ENCODE data around the gene ARL2BP. TPM values are rescaled to one million over a fixed set of nuclear protein-coding genes. Genes with fewer than 3 reads are reported as not detected.

ARL2BP gene
- total RNA-seq, 1 donor from 2014 or later = 49.4 TPM

DNA sequence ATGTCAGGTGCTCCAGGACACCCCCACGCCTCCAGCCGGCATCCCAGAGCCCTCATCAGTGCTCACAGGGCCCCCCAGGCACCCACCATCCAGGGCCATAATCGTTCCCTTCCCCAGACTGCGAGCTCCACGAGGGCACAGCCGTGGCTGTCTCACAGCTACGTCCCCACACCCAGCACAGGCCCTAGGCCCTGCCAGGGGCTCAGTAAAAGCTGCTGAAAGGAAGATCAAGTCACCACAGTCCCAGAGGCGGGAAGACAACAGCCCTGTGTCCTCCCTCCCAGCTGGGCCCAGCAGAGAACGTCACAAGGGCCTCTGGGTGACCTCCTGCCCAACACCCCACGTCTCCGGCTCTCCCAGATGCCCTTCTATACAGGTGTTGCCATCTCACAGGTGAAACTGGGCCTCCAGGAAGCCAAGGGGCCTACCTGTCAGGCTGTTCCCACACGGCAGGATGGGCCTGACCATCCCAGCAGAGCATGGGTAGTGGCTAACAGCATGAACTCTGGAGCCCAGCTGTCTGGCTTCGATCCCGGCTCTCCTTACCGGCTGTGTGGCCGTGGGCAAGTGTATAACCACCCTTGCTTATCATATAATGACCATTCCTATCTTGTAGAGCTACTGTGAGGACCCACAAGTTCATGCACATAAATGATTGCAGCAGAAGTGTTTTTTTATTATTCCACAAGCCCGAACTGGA, 17.9 kb downstream of the ARL2BP start:
- Mint-ChIP-seq H3K4me1 (ENCODE audit: unreplicated experiment) (peaks cover 15% of the 10 kb centered on the region), H3K4me3 (no peak overlapping the region)
- DNase-seq (ENCODE audit: extremely low spot score, unreplicated experiment) = no peak

DNA sequence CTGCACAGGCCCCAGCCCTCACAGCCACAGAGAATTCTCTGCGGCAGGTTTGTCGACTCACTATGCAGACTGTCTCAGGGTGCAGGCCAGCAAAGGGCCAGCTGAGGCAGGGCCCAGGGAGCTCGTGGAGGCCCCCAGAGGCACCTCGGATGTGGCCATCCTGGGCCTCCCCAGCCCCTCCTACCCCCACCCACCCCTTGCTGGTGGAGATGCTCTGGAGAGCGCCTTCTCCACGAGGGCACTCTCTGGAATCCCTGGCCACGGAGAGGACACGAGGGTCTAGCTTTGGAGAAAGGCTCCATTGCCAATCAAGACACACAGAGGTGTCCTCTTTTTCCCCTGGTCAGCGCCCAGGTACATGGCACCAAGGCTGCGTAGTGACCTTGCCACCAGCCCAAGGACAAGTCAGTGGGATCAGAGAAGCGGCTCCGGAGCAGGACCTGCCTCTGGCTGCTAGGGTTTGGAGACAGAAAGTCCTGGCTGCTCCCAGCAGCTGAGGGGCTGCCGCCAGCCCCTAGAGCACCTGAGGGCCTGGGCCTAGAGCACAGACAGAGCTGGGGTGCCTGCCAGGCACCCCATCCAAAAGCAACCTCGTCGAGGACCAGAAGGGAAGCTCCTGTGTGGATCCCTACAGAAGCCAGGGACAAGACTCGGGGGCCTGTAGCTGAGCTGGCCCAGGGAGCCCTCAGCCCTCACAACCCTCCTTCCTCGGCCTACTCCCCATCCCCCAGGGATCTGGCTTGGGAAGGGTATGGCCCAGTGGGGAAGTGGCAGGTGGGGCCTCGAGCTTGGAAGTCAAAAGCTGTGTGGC, 18.7 kb downstream of the ARL2BP start:
- TF ChIP-seq, protein P1, sequence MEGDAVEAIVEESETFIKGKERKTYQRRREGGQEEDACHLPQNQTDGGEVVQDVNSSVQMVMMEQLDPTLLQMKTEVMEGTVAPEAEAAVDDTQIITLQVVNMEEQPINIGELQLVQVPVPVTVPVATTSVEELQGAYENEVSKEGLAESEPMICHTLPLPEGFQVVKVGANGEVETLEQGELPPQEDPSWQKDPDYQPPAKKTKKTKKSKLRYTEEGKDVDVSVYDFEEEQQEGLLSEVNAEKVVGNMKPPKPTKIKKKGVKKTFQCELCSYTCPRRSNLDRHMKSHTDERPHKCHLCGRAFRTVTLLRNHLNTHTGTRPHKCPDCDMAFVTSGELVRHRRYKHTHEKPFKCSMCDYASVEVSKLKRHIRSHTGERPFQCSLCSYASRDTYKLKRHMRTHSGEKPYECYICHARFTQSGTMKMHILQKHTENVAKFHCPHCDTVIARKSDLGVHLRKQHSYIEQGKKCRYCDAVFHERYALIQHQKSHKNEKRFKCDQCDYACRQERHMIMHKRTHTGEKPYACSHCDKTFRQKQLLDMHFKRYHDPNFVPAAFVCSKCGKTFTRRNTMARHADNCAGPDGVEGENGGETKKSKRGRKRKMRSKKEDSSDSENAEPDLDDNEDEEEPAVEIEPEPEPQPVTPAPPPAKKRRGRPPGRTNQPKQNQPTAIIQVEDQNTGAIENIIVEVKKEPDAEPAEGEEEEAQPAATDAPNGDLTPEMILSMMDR (conservative IDR thresholded peaks at IDR 0.05) = no peak
- Mint-ChIP-seq H3K27me3 (no peaks in the 10 kb centered on the region), H3K4me3 (no peak overlapping the region), H3K9me3 (no peaks in the 10 kb centered on the region), H3K36me3 (no peaks in the 10 kb centered on the region), H3K4me1 (ENCODE audit: unreplicated experiment) (peaks cover 15% of the 10 kb centered on the region), H3K27ac (no peak overlapping the region)
- no peak for DNase-seq (ENCODE audit: extremely low spot score, unreplicated experiment)

More for the DNA sequence above, 17.9 kb downstream of the ARL2BP start:
- Mint-ChIP-seq H3K9me3 (no peaks in the 10 kb centered on the region), H3K27ac (peak overlapping the region; percentile 58), H3K36me3 (no peaks in the 10 kb centered on the region), H3K27me3 (no peaks in the 10 kb centered on the region)
- TF ChIP-seq, protein P1 (conservative IDR thresholded peaks at IDR 0.05) = no peak

- H3K9me3 Mint-ChIP-seq = no peaks in the 10 kb centered on the region
- no peak overlapping the region for H3K27ac Mint-ChIP-seq
- peaks cover 15% of the 10 kb centered on the region for H3K4me1 Mint-ChIP-seq (ENCODE audit: unreplicated experiment)
- H3K36me3 Mint-ChIP-seq = no peaks in the 10 kb centered on the region
- H3K27me3 Mint-ChIP-seq = no peaks in the 10 kb centered on the region
- H3K4me3 Mint-ChIP-seq = no peak overlapping the region
- DNase-seq (ENCODE audit: extremely low spot score, unreplicated experiment) = no peak
- TF ChIP-seq, protein P1 (conservative IDR thresholded peaks at IDR 0.05) = no peak
These were observed 19.3 kb downstream of the ARL2BP start for GRCh38 chr16:57264381-57264780.

DNA sequence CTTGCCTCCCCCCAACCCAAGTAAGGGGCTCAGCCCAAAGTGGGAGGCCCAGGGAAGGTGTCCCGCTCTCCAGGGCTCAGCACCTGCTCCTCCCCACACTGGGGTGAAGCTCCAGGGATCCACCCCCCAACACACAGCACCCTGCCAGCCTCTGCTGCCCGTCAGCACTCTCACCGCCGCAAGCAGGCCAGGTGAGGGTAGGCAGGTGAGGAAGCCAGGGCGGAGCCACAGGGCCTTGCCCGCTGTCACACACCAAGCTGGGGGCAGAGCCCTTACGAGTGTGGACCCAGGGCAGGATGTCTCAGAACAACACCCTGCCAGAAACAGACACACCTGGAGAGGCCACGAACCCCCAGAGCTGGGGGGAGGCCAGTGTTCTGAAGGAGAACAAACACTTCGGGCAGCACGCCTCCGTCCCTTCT, 19.9 kb downstream of the ARL2BP start:
- TF ChIP-seq, protein P1 (conservative IDR thresholded peaks at IDR 0.05) = no peak
- Mint-ChIP-seq H3K4me3 (no peak overlapping the region), H3K9me3 (no peaks in the 10 kb centered on the region)

DNA sequence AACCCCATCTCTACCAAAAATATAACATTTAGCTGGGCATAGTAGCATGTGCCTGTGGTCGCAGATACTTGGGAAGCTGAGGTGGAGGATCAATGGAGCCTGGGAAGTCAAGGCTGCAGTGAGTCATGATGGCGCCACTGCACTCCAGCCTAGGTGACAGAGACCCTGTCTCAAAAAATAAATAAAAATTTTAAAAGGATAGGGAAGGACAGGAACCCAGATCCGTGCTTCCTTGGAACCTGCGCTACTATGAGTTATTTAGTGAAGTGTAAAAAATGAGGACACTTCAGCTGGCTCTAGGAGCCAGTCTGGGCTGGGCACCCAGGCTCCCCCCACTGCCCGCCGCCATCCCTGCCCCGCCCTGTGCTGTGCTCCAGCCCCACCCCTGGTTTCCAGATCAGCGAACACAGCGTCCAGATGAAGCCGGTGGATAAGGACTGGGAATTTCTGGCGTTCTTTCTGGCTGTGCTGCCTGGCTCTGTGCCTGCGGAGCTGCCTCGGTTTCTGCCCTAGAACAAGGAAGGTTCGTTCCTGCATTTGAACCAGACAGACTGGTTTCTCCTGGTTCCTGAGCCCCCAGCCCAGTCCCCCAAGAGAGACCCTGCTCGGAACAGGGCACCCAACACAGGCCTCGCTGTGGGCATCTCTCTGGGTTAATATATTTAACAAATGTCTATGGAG, 20.9 kb downstream of the ARL2BP start:
- Mint-ChIP-seq H3K4me3 (no peak overlapping the region), H3K27ac (no peak overlapping the region), H3K4me1 (ENCODE audit: unreplicated experiment) (peaks cover 7% of the 10 kb centered on the region), H3K27me3 (no peaks in the 10 kb centered on the region), H3K36me3 (no peaks in the 10 kb centered on the region), H3K9me3 (no peaks in the 10 kb centered on the region)
- TF ChIP-seq, protein P1 (conservative IDR thresholded peaks at IDR 0.05) = no peak
- no peak for DNase-seq (ENCODE audit: extremely low spot score, unreplicated experiment)

More for the DNA sequence above, 19.9 kb downstream of the ARL2BP start:
- Mint-ChIP-seq H3K36me3 (no peaks in the 10 kb centered on the region), H3K27me3 (no peaks in the 10 kb centered on the region), H3K27ac (peak overlapping the region; percentile 11), H3K4me1 (ENCODE audit: unreplicated experiment) (peaks cover 15% of the 10 kb centered on the region)
- DNase-seq (ENCODE audit: extremely low spot score, unreplicated experiment) = no peak

All from type B pancreatic cell (in vitro differentiated cells).